ENCODE data around the gene COMP. TPM values are rescaled to one million over a fixed set of nuclear protein-coding genes. Genes with fewer than 3 reads are reported as not detected.

COMP gene
- total RNA-seq, 1 experiment from 2014 or later = 0.66 TPM

DNA sequence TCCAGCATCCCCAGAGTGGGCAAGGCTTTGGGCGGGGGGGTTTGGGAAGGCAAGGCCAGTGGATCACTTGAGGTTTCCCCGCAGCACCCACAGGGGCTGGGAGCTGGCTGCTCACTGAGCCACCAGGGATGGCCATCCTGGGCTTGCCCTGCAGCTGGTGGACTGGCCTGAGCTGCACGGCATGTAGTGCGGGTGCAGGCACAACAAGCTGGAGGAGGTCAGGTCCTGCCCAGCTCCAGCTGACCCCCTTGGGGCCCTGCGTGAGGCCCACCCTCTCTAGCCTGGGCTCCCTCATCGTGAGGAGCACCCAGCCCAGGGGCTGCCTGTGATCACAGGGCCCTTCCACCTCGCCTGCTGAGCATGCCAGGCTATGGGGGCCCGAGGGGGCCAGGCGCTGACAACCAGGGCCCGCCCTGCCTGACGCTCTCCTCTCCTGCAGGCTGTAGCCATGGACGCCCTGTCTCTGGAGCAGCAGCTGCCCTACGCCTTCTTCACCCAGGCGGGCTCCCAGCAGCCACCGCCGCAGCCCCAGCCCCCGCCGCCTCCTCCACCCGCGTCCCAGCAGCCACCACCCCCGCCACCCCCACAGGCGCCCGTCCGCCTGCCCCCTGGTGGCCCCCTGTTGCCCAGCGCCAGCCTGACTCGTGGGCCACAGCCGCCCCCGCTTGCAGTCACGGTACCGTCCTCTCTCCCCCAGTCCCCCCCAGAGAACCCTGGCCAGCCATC, 22.9 kb downstream of the COMP start:
- Histone ChIP-seq H3K4me3 (no peak overlapping the region), H3K27me3 (no peaks in the 10 kb centered on the region), H3K36me3 (no peaks in the 10 kb centered on the region), H3K9me3 (no peaks in the 10 kb centered on the region)
- DNase-seq = no peak

DNA sequence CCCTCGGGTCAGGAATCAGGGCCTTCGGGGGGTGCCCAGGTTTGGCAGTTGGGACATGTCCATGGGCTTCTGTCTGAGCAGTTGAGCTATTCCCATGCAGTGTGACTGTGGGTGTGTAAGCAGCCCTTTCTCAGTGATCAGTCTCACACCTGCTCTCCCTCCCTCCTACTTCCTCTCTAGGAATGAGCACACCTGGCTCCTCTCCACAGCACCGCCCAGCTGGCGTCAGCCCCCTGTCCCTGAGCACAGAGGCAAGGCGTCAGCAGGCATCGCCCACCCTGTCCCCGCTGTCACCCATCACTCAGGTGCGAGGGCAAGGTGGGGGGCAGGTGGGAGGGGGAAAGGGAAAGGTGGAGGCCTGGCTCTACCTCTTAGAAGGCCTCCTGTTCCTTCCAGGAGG, 25.9 kb downstream of the COMP start:
- Histone ChIP-seq H3K36me3 (peaks cover 9% of the 10 kb centered on the region), H3K27me3 (no peaks in the 10 kb centered on the region), H3K4me3 (no peak overlapping the region), H3K9me3 (no peaks in the 10 kb centered on the region)
- no peak for DNase-seq

DNA sequence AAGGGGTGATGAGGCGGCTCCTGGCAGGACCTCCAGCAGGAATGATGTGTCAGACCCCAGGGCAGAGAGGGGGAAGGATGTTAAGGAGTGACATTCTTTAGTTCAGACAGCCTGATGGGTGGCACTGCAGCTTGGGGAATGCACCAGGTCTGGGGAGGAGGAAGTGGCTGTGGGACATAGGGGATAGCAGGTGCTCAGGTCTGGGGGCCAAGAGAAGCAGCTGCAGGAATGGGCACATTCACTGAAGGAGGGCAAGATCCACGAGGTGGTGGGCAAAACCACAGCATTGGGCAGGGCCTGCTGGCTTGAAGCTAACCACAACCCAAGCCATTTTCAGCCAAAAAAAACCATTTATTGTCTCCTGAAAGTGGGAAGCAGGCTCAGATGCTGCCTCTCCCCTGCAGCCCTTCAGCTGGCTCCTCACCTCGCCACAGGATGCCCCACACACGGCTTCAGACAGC, 26.5 kb downstream of the COMP start:
- peak; percentile 95 for DNase-seq
- no peaks in the 10 kb centered on the region for H3K9me3 ChIP-seq
- no peak overlapping the region for H3K4me3 ChIP-seq
- peaks cover 9% of the 10 kb centered on the region for H3K36me3 ChIP-seq
- H3K27me3 ChIP-seq = no peaks in the 10 kb centered on the region

DNA sequence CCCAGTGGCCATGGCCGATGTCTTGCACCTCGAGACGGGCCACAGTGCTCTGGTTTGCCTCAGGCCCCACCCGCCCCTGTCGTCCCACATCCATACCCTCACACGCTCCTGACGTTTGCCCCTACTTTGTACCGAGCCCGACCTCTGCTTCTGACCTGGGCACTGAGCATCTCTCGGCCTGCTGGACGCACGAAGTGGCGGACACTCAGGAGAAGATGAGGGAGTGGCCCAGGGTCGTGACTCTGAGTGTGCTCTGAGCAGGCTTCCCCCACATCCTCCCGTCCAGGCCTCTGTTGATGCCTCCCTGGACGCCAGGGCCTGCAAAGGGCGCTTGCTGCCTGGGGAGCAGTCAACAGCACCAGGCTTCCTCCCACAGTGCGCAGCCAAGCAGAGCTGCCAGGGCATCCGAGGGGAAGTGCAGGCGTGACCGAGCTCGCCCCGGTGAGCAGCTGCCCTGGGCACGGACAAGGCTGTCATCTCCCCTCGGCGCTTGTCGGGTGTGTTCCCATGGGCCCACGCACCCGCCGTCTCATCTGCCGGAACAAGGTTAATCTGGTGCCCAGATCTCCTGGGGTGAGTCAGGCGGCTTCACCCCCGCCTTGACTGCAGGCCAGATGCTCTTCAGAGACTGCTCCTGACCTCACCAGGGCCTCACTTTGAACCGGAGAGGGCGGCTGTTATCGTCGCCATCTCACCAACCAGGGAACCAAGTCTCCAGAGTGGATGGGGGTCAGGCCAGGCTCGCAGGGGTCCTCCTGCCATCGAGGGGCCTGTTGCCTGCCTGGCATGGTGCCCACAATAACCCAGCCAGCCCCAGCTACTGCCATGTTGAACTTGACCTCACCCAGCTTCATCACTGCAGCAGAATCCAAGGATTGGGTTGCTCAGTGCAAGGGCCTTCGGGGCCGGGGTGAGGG, 27.2 kb downstream of the COMP start:
- no peak overlapping the region for H3K4me3 ChIP-seq
- peak; percentile 99 for DNase-seq
- no peaks in the 10 kb centered on the region for H3K9me3 ChIP-seq
- peaks cover 9% of the 10 kb centered on the region for H3K36me3 ChIP-seq
- no peaks in the 10 kb centered on the region for H3K27me3 ChIP-seq

DNA sequence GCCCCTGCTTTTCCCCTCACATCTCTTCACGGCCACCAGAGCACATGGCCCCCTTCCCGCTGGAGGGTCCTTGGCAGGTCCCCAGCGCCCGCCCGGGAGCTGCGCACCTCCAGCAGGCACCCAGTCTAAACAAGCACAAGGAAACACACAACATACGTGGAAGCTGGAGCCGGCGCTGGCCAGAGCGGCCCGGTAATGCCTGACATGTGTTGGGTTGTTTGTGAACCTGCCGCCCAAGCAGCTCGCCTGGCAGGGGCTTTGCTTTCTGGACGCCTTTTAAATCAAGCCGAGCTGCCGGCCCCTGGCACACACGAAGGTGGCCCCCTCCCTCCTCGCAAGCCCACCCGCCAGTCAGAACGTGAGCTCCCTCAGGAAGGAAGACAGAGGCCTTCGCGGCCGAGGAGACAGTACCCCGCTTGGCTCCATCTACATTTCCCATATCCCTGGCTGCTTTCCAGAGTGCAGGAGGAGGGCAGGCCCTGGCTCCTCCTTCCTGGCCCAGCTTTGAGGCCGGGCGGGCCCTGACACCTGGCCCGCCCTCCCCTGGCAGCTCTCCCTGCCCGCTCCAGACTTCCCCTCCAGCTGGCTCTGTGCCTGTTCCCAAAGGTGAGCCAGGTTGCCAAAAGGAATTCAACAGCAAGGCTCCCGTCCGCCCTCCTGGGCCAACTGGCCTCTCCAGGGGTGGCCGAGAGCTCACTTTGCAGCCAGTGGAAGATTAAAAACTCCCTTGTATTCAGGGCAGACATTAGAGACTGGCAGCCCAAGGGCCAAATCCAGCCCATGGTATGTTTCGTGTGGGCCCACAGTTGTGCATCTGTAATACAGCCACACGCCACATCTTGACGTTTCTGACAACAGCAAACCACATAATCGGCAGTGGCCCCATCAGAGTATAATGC, 28.7 kb downstream of the COMP start:
- peak; percentile 44 for DNase-seq
- Histone ChIP-seq H3K36me3 (peaks cover 9% of the 10 kb centered on the region), H3K9me3 (no peaks in the 10 kb centered on the region), H3K4me3 (no peak overlapping the region), H3K27me3 (no peaks in the 10 kb centered on the region)

DNA sequence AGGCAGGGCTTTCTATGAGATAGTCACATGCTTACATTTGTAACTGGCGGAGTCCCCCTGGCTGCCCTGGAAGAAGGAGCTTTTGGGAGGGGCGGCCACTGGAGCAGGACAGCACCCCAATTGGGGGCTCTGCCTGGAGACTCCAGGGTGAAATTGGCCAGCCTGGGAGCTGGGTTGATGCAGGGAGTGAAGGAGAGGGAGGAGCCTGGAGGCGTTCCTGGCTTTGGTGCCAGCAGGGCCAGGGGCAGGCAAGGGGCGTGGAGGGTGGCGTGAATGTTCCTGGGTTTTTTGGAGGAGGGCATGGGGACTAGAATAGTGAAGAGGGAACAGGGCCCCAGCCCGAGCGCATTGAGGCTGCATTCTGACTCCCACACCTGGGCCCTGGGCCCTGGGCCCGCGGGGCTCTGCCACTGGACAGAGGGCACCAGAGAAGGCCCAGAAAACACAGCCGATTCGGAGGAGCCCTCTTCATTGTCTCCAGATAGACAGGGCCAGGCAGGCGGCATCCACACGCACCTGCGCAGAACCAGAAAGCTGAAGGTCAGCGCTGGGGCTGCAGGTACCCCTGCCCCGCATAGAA, 29.5 kb downstream of the COMP start:
- DNase-seq = no peak
- Histone ChIP-seq H3K36me3 (peaks cover 11% of the 10 kb centered on the region), H3K4me3 (no peak overlapping the region), H3K9me3 (no peaks in the 10 kb centered on the region), H3K27me3 (no peaks in the 10 kb centered on the region)

DNA sequence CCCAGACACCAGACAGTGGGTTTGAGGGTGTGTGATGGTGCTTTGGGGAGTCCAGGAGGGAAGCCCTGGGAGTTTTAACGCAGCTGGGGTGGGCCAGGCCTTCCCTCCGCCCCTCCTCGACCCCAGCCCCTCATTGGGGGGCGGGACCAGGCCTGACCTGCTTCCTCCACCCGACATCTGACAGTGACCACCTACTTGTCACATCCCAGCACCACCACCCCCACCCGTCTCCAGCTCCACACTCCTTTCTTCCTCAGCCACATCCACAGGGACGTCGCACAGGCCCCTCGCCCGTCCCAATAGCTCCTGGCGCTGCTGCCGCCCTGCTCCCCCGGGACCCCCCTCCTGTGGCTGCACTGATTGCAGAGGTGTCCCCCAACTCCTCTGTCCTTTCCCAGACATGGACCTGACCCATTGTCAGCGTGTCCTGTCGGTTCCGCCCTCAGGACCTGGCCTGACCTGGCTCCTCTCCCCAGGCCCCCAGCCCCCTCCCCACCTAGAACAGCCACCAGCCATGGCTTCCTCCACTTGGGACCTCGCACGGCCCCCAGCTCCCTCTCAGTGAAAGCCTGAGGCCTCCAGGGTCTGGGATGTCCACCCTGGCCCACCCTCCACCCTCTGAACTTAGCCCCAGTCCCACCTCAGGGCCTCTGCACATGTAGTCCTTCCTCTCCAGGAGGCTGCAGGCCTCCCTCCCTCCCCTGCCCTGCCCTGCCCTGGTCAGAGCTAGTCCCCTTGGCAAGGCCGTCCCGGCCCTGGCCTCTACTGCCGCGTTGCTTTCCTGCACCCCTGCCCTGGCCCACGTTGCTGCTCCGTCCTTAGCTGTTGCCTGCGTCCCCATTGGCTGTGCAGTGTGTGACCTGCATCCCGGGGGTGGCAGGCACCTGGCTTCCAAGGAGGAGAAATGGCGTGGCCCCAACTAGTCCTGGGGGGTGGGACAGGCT, 30.4 kb downstream of the COMP start:
- no peaks in the 10 kb centered on the region for H3K27me3 ChIP-seq
- no peak for DNase-seq
- no peaks in the 10 kb centered on the region for H3K9me3 ChIP-seq
- H3K4me3 ChIP-seq = no peak overlapping the region
- peaks cover 11% of the 10 kb centered on the region for H3K36me3 ChIP-seq

DNA sequence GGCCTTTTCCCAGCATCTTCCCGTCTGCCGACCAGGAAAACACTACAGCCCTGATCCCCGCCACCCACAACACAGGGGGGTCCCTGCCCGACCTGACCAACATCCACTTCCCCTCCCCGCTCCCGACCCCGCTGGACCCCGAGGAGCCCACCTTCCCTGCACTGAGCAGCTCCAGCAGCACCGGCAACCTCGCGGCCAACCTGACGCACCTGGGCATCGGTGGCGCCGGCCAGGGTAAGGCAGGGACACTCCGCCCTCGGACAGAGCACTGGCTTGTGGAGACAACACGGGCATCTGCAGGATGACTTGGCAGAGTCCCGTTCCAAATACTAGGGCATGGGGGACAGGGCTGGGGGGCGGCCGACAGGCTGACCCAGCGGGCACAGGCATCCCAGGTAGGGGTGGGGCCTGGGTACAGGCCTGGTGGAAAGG, 31.1 kb downstream of the COMP start:
- no peak overlapping the region for H3K4me3 ChIP-seq
- H3K36me3 ChIP-seq = peaks cover 11% of the 10 kb centered on the region
- H3K9me3 ChIP-seq = no peaks in the 10 kb centered on the region
- no peaks in the 10 kb centered on the region for H3K27me3 ChIP-seq
- no peak for DNase-seq

DNA sequence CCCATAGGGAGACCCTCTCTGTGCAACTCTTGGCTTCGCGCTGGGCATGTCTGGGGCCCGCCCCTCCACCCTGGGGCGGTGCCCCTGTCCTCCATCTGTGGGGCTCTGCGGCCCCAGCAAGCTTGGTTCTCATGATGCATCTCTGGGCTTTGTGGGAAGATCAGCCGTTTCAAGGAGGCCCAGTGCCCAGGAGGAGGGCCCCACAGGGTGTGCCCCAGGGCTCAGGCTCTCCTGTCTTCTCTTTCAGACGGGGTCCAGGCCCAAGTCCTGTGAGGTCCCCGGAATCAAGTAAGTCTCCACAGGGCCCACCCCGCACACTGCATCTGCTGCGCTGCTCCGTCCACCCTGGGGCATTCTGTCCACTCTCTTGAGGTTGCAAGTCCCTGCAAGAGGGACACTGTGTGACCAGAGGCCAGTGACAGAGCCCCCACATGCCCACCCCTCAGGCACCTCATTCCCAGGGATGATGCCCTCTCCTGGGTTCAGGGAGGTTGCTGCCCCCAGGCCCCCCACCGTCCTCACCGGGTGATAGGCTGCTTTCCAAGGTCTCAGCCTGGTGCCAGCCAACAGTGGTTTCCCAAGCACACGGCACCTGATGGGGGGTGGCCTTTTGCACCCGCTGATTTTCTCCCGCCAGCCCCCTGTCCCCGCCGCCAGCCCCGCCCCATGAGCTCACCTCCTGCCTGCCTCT, 31.7 kb downstream of the COMP start:
- H3K9me3 ChIP-seq = no peaks in the 10 kb centered on the region
- H3K4me3 ChIP-seq = no peak overlapping the region
- peaks cover 11% of the 10 kb centered on the region for H3K36me3 ChIP-seq
- DNase-seq = no peak
- H3K27me3 ChIP-seq = no peaks in the 10 kb centered on the region

DNA sequence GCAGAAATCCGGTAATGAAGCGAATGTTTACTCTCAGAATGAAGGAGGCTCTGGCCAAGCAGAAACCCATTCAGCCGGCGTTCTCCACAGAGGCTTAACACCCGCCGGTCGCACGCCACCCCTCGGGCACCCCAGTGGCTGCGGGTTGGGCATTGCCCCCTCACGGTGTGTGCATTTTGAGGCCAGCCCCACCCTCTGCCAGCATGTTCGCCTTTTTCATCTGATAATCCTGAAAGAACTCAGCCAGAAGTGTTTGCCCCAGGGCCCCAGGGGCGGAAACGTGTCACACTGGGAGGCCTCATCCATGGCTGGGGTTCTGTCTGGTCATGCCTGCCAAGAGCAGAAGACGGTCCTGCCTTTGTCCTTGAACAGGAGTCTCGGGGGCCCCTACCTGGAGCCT, 34.2 kb downstream of the COMP start:
- DNase-seq = no peak
- no peaks in the 10 kb centered on the region for H3K9me3 ChIP-seq
- no peak overlapping the region for H3K4me3 ChIP-seq
- H3K27me3 ChIP-seq = no peaks in the 10 kb centered on the region
- peaks cover 9% of the 10 kb centered on the region for H3K36me3 ChIP-seq

DNA sequence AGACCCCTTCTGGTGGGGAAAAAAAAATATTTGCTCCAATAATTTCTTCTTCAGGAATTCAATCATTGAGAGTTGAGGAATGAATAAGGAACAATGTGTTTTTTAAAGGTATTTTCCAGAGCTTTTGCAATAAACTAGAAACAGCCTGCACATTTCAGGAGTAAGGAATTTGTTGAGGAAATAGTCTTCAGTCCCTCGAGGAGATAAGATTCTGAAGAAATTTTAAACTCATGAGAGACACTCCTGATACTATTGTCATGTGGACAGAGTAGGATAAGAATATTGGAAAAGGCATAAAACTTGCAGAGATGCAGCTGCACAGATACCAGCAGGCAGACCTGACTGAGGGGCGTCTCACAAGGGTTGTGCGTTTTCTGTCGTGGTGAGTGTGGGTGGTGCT, 36.6 kb downstream of the COMP start:
- Histone ChIP-seq H3K4me3 (no peak overlapping the region), H3K27me3 (no peaks in the 10 kb centered on the region), H3K9me3 (no peaks in the 10 kb centered on the region), H3K36me3 (peaks cover 7% of the 10 kb centered on the region)
- no peak for DNase-seq

DNA sequence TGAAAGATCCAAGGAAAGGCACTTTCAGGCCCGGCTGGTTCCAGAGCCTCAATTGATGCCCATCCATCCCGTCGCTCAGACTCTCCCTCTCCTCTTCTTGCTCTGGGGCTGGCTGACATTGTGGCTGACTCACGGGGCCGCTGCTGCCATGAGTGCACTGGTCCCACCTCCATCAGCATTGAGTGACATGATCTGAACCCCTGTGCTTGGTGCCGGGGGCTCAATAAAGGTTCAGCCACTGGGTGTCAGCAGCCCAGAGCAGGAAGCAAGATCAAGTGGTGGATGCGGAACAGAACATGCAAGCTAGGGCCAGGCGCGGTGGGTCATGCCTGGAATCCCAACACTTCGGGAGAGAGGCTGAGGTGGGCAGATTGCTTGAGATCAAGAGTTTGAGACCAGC, 39.5 kb downstream of the COMP start:
- peaks cover 5% of the 10 kb centered on the region for H3K36me3 ChIP-seq
- DNase-seq = no peak
- H3K4me3 ChIP-seq = no peak overlapping the region
- H3K27me3 ChIP-seq = no peaks in the 10 kb centered on the region
- H3K9me3 ChIP-seq = no peaks in the 10 kb centered on the region

DNA sequence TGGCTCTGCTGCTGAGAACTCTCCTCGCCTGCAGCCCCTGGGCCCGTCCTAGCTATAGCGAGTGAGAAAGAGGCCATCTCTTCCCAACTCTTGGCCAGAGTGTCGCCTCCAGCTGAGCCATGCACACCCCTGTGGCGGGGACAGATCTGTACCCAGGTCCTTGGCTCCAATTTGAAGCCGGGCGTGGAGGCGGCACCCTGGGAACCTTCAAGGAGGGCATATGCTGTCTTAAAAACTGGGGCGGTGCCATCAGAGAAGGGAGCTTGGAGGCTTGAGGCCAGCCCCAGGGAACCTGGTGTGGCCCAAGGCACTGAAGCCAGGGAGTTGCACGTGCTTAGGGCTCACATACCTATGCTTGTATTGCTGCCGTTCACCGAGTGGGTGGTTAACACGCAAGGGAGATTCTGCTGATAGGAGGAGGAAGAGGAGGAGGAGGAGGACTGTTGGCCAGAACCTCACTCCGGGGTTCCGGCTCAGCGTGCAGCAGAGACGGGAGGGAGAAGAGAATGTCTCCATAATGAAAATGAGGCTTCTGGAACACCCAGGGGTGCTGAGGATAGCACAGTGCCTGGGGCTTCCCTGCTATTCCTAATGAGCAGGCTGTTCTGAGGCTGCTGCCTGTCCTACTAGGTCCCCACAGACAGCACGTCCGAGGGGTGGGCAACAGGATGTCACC, 40.7 kb downstream of the COMP start:
- DNase-seq = no peak
- Histone ChIP-seq H3K9me3 (no peaks in the 10 kb centered on the region), H3K36me3 (peaks cover 5% of the 10 kb centered on the region), H3K27me3 (no peaks in the 10 kb centered on the region), H3K4me3 (no peak overlapping the region)

DNA sequence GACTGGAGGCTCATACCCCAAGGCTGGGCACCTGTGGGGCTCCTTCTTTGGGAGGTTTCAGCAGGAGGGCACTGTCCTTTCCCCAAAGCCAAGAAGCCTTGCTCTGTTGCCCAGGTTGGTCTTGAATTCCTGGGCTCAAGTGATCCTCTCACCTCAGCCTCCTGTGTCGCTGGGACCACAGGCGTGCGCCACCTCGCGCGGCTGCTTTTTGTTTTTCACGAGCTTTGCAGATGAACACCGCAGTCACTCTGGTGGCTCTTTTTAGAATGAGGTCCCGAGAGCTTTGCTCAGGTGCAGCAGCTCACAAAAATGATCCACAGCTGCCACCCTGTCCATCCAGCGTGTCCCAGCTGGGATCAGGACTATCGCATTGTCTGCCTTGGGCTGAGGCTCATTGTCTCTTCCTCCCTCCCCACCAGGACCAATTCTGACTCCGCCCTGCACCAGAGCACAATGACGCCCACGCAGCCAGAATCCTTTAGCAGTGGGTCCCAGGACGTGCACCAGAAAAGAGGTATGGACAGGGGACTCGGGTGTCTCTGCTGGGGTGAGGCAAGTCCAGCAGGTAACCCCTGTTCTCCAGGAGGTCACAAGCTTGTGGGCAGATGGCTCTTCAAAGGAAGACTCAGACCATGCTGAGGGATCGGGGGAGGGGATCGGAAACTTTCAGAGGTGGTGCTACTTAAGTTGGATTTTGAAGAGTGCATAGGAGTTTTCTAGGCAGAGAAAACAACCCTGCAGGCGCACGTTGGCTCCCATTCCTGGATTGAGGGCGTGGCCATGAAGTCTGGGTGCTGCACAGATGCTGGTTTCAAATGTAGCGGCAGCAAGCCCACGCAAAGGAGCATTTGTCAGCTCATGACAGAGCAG, 41.5 kb downstream of the COMP start:
- DNase-seq = no peak
- H3K9me3 ChIP-seq = no peaks in the 10 kb centered on the region
- H3K27me3 ChIP-seq = no peaks in the 10 kb centered on the region
- H3K36me3 ChIP-seq = peaks cover 5% of the 10 kb centered on the region
- H3K4me3 ChIP-seq = no peak overlapping the region

All from MG63 (cell line).